IMR-90 (cell line): ENCODE measurements around the gene CSH1. TPM values are rescaled to one million over a fixed set of nuclear protein-coding genes. Genes with fewer than 3 reads are reported as not detected.

Source experiments
- ATAC-seq: fragments of 200-7000 bp; cut with Tn5 transposase; 2 replicates; pipeline ENCODE4 v1.9.1; 2020; ENCODE audit warnings: low read depth, mild to moderate bottlenecking, moderate library complexity
- BruUV-seq: library from RNA; stranded (reverse); fragments of 400-500 nt; replicated peaks from 2 replicates; lab custom pipeline; 2021; lab: Mats Ljungman, UMichigan
- CTCF ChIA-PET: fragments of 300-600 bp; formaldehyde crosslinking; extraction: SDS; loops from one replicate; lab custom pipeline; 2021; ENCODE audit warnings: antibody characterized with exemption; lab: Yijun Ruan, JAX
- POLR2A ChIA-PET: fragments of 300-600 bp; sonication (Branson Sonifier 250); formaldehyde crosslinking; loops from one replicate; lab custom pipeline; 2022; ENCODE audit warnings: antibody characterized with exemption; ENCODE audit not compliant: unreplicated experiment; lab: Charles Lee
- DNase-seq: peaks from one replicate; pipeline ENCODE4 v3.0.0; 2013
- H2AFZ ChIP-seq: replicated peaks from 2 replicates; pipeline ENCODE3; 2013; ENCODE audit warnings: low read length, mild to moderate bottlenecking; ENCODE audit not compliant: poor library complexity
- H2AK5ac ChIP-seq: 2 replicates; pipeline ENCODE4 v1.6.1; 2013; ENCODE audit warnings: low read depth, low read length, inconsistent platforms
- H2AK9ac ChIP-seq: replicated peaks from 2 replicates; pipeline ENCODE3; 2013; ENCODE audit warnings: mild to moderate bottlenecking, low read depth, low read length, moderate library complexity; ENCODE audit not compliant: poor library complexity
- H2BK120ac ChIP-seq: 2 replicates; pipeline ENCODE4 v1.6.1; 2013; ENCODE audit warnings: low read depth, low read length, inconsistent platforms
- H2BK15ac ChIP-seq: 3 replicates; pipeline ENCODE4 v1.6.1; 2013; ENCODE audit warnings: low read depth, low read length, inconsistent platforms
- H2BK20ac ChIP-seq: 2 replicates; pipeline ENCODE4 v1.6.1; 2013; ENCODE audit warnings: low read depth, mild to moderate bottlenecking, inconsistent platforms, low read length, moderate library complexity
- H2BK5ac ChIP-seq: 2 replicates; pipeline ENCODE4 v1.6.1; 2013; ENCODE audit warnings: mild to moderate bottlenecking, low read depth, low read length, inconsistent platforms; ENCODE audit not compliant: poor library complexity, severe bottlenecking
- H3K14ac ChIP-seq: replicated peaks from 2 replicates; pipeline ENCODE4 v1.6.1; 2013; ENCODE audit warnings: low read depth, low read length, inconsistent platforms
- H3K18ac ChIP-seq: 2 replicates; pipeline ENCODE4 v1.6.1; 2013; ENCODE audit warnings: low read depth, low read length, control low read depth
- H3K23ac ChIP-seq: 2 replicates; pipeline ENCODE4 v1.6.1; 2013; ENCODE audit warnings: low read depth, low read length, inconsistent platforms
- H3K27ac ChIP-seq: 2 replicates; pipeline ENCODE4 v1.5.1; 2013; ENCODE audit warnings: mild to moderate bottlenecking, control low read depth, low read length; ENCODE audit not compliant: insufficient read depth
- H3K27me3 ChIP-seq: 2 replicates; pipeline ENCODE4 v1.6.1; 2013; ENCODE audit warnings: low read length; ENCODE audit not compliant: control insufficient read depth, insufficient read depth
- H3K36me3 ChIP-seq: 2 replicates; pipeline ENCODE4 v1.6.1; 2013; ENCODE audit warnings: low read length, mixed read lengths; ENCODE audit not compliant: control insufficient read depth, insufficient read depth
- H3K4ac ChIP-seq: 2 replicates; pipeline ENCODE4 v1.6.1; 2013; ENCODE audit warnings: low read depth, low read length, inconsistent platforms
- H3K4me1 ChIP-seq: 2 replicates; pipeline ENCODE4 v1.6.1; 2013; ENCODE audit warnings: low read length, mixed read lengths; ENCODE audit not compliant: control insufficient read depth, insufficient read depth
- H3K4me2 ChIP-seq: 2 replicates; pipeline ENCODE4 v1.6.1; 2013; ENCODE audit warnings: low read depth, mild to moderate bottlenecking, control low read depth, low read length, moderate library complexity
- H3K4me3 ChIP-seq: 2 replicates; pipeline ENCODE4 v1.5.1; 2013; ENCODE audit warnings: low read depth, mild to moderate bottlenecking, control low read depth, low read length, moderate library complexity; ENCODE audit not compliant: insufficient read depth
- H3K56ac ChIP-seq: 2 replicates; pipeline ENCODE4 v1.6.1; 2013; ENCODE audit warnings: low read length, inconsistent platforms; ENCODE audit not compliant: insufficient read depth; ENCODE audit errors: extremely low read depth
- H3K79me1 ChIP-seq, 2 experiments: 2 replicates each; pipeline ENCODE4 v1.6.1; 2013; ENCODE audit warnings: low read length in 2 of 2, inconsistent platforms in 1 of 2, low read depth in 1 of 2
- H3K9ac ChIP-seq: 2 replicates; pipeline ENCODE4 v1.6.1; 2013; ENCODE audit warnings: low read depth, low read length, control low read depth
- H3K9me1 ChIP-seq: 2 replicates; pipeline ENCODE4 v1.6.1; 2013; ENCODE audit warnings: low read length, inconsistent platforms; ENCODE audit not compliant: insufficient read depth
- H3K9me3 ChIP-seq: 2 replicates; pipeline ENCODE4 v1.6.1; 2013; ENCODE audit warnings: low read length; ENCODE audit not compliant: control insufficient read depth, insufficient read depth
- H4K20me1 ChIP-seq: 2 replicates; pipeline ENCODE4 v1.6.1; 2013; ENCODE audit warnings: low read length, inconsistent platforms; ENCODE audit not compliant: insufficient read depth
- H4K5ac ChIP-seq: 2 replicates; pipeline ENCODE4 v1.6.1; 2013; ENCODE audit warnings: mild to moderate bottlenecking, low read depth, low read length, control low read depth
- H4K8ac ChIP-seq, 2 experiments: 2 replicates each; pipeline ENCODE4 v1.6.1; 2013; ENCODE audit warnings: low read depth in 2 of 2, low read length in 2 of 2, control low read depth in 1 of 2, inconsistent platforms in 1 of 2
- H4K91ac ChIP-seq: 2 replicates; pipeline ENCODE4 v1.6.1; 2013; ENCODE audit warnings: low read depth, low read length, inconsistent platforms; ENCODE audit not compliant: insufficient read depth
- BHLHE40 ChIP-seq: fragments of 150-350 bp; IDR thresholded peaks from 2 replicates; pipeline ENCODE4 v1.6.1; 2016; ENCODE audit warnings: mild to moderate bottlenecking, low read depth, low read length
- CEBPB ChIP-seq: IDR thresholded peaks from 2 replicates; pipeline ENCODE4 v1.6.1; 2012; ENCODE audit warnings: low read depth, low read length, improper control_type of control experiment
- CHD1 ChIP-seq: IDR thresholded peaks from 2 replicates; pipeline ENCODE4 v1.6.1; 2012; ENCODE audit warnings: low read depth, low read length, improper control_type of control experiment
- FOS ChIP-seq: fragments of 150-350 bp; IDR thresholded peaks from 2 replicates; pipeline ENCODE4 v1.6.1; 2016; ENCODE audit warnings: low read depth, low read length
- MAZ ChIP-seq: IDR thresholded peaks from 2 replicates; pipeline ENCODE4 v1.6.1; 2012; ENCODE audit warnings: low read depth, mild to moderate bottlenecking, low read length, improper control_type of control experiment, moderate library complexity, borderline replicate concordance
- NFE2L2 ChIP-seq: fragments of 150-350 bp; IDR thresholded peaks from 2 replicates; pipeline ENCODE4 v1.6.1; 2016; ENCODE audit warnings: low read depth, mild to moderate bottlenecking, low read length
- RAD21 ChIP-seq: IDR thresholded peaks from 2 replicates; pipeline ENCODE4 v1.6.1; 2012; ENCODE audit warnings: low read length, improper control_type of control experiment
- RCOR1 ChIP-seq: IDR thresholded peaks from 2 replicates; pipeline ENCODE4 v1.6.1; 2012; ENCODE audit warnings: mild to moderate bottlenecking, low read length, improper control_type of control experiment; ENCODE audit not compliant: insufficient replicate concordance
- RFX5 ChIP-seq: IDR thresholded peaks from 2 replicates; pipeline ENCODE4 v1.8.0; 2012; ENCODE audit warnings: low read depth, mild to moderate bottlenecking, low read length, moderate library complexity
- SMC3 ChIP-seq: fragments of 150-350 bp; IDR thresholded peaks from 2 replicates; pipeline ENCODE4 v1.6.1; 2016; ENCODE audit warnings: low read depth, mild to moderate bottlenecking, antibody characterized with exemption, low read length, moderate library complexity
- USF2 ChIP-seq: fragments of 150-350 bp; IDR thresholded peaks from 2 replicates; pipeline ENCODE4 v1.6.1; 2017; ENCODE audit warnings: mild to moderate bottlenecking, antibody characterized with exemption, low read length, low read depth
- WGBS, 2 experiments: methylation state at CpG; one replicate each; pipeline versions ENCODE4 v1.1.5 to v1.1.7; 2013; ENCODE audit warnings: missing lambda C conversion rate in 2 of 2; ENCODE audit not compliant: insufficient read length in 1 of 2; ENCODE audit errors: extremely low coverage in 2 of 2; 5-methylcytosine and 5-hydroxymethylcytosine counted together
- dilution Hi-C: fragments of 300-500 bp; cut with HindIII; formaldehyde crosslinking; loops from one replicate; pipeline ENCODE4 v1.14.3; 2018; ENCODE audit warnings: low sequenced_read_pairs; ENCODE audit not compliant: unreplicated experiment
- in situ Hi-C: fragments of 300-500 bp; cut with MboI; formaldehyde crosslinking; loops from 3 replicates; pipeline ENCODE4 v1.14.3; 2019; ENCODE audit warnings: low sequenced_read_pairs, inconsistent platforms, mixed read lengths
- intact Hi-C: fragments of 100-400 bp; cut with micrococcal nuclease; formaldehyde crosslinking; loops from 2 replicates; pipeline ENCODE4 v1.10.0; 2022
- polyA plus RNA-seq, 3 experiments: library from polyadenylated mRNA; depleted of rRNA; stranded (reverse); fragments of >200 nt; gene quantifications; 2 replicates each; pipeline ENCODE4 v1.2.3, GENCODE V29; 2012; ENCODE audit warnings: low replicate concordance in 1 of 3
- total RNA-seq: library from RNA; depleted of rRNA; stranded (reverse); fragments of >200 nt; gene quantifications from 2 replicates; pipeline ENCODE4 v1.2.3, GENCODE V29; 2012

CSH1 gene
- total and polyA plus RNA-seq, 2 of the 4 experiments (the other 2 are of a cell fraction): not detected

GRCh38 chr17:63854709-63855108, 41.7 kb downstream of the CSH1 start:
- TF ChIP-seq MAZ: no peak
- no peak for TF ChIP-seq RCOR1
- no peak for TF ChIP-seq USF2
- no peak for TF ChIP-seq CEBPB
- TF ChIP-seq RAD21: no peak
- no peak for TF ChIP-seq RFX5
- TF ChIP-seq CHD1: no peak
- no peak for TF ChIP-seq NFE2L2
- no peak for TF ChIP-seq BHLHE40
- TF ChIP-seq FOS: no peak
- no peak for TF ChIP-seq SMC3
- H3K9me1 ChIP-seq: no peaks in the 10 kb centered on the region
- no CpG with 5 or more reads among the region's 5 CpGs for WGBS, 2 experiments
- H3K4me3 ChIP-seq: no peak overlapping the region
- H2AFZ ChIP-seq: no peak overlapping the region
- H3K4ac ChIP-seq: no peak overlapping the region
- H3K14ac ChIP-seq: no peak overlapping the region
- peaks cover 29% of the 10 kb centered on the region for H3K27me3 ChIP-seq
- H4K20me1 ChIP-seq: no peaks in the 10 kb centered on the region
- POLR2A ChIA-PET: no interaction called here
- no peaks in the 10 kb centered on the region for H3K4me1 ChIP-seq
- H3K36me3 ChIP-seq: no peaks in the 10 kb centered on the region
- H3K56ac ChIP-seq: no peak overlapping the region
- DNase-seq (no peak), ATAC-seq (no peak)
- H3K27ac ChIP-seq: no peak overlapping the region
- H2BK15ac ChIP-seq: no peak overlapping the region
- H3K18ac ChIP-seq: no peak overlapping the region
- H2AK5ac ChIP-seq: no peak overlapping the region
- no peak overlapping the region for H4K8ac ChIP-seq
- H2BK5ac ChIP-seq: no peak overlapping the region
- H4K5ac ChIP-seq: no peak overlapping the region
- H3K23ac ChIP-seq: no peak overlapping the region
- H4K91ac ChIP-seq: no peak overlapping the region
- CTCF ChIA-PET: no interaction called here
- intact Hi-C loops: no loop called here
- no peaks in the 10 kb centered on the region for H3K79me1 ChIP-seq
- in situ Hi-C loops: no loop called here
- no peak overlapping the region for H3K4me2 ChIP-seq
- H2BK20ac ChIP-seq: no peak overlapping the region
- no peak overlapping the region for H2AK9ac ChIP-seq
- no peak overlapping the region for H2BK120ac ChIP-seq
- no peak overlapping the region for H3K9ac ChIP-seq
- no TSS peak for BruUV-seq
- dilution Hi-C loops: no loop called here
- no peaks in the 10 kb centered on the region for H3K9me3 ChIP-seq
